Fibroblast of lung (primary cell): ENCODE data around the gene PPP1R10. TPM values are rescaled to one million over a fixed set of nuclear protein-coding genes. Genes with fewer than 3 reads are reported as not detected.

Source experiments
- DNase-seq, 2 donors: peaks; one replicate each; pipeline versions ENCODE4 v3.0.0 to v3.0.0-alpha.2; 2010; ENCODE audit warnings: low read depth in 2 of 2
- H2AFZ ChIP-seq: 2 replicates; pipeline ENCODE4 v1.5.1; 2012; ENCODE audit warnings: low read length, control low read depth, inconsistent platforms
- H3K27ac ChIP-seq: 2 replicates; pipeline ENCODE4 v1.5.1; 2011; ENCODE audit warnings: low read length, control low read depth; ENCODE audit not compliant: insufficient read depth
- H3K27me3 ChIP-seq: 2 replicates; pipeline ENCODE4 v1.5.1; 2011; ENCODE audit warnings: mild to moderate bottlenecking, low read length; ENCODE audit not compliant: control insufficient read depth, insufficient read depth
- H3K36me3 ChIP-seq: 2 replicates; pipeline ENCODE4 v1.5.1; 2011; ENCODE audit warnings: low read length; ENCODE audit not compliant: control insufficient read depth, insufficient read depth
- H3K4me1 ChIP-seq: 2 replicates; pipeline ENCODE4 v1.5.1; 2011; ENCODE audit warnings: low read length; ENCODE audit not compliant: control insufficient read depth, insufficient read depth; ENCODE audit errors: extremely low read depth
- H3K4me2 ChIP-seq: 2 replicates; pipeline ENCODE4 v1.5.1; 2011; ENCODE audit warnings: low read length, control low read depth; ENCODE audit not compliant: insufficient read depth; ENCODE audit errors: extremely low read depth
- H3K4me3 ChIP-seq, 4 experiments: fragments of 200-600 bp in 1 of 4; sonication (generic) in 1 of 4; replicated peaks in 1 of 4; 2 replicates each; pipeline ENCODE4 v1.5.1; 2011 to 2016; ENCODE audit warnings: low read length in 4 of 4, low read depth in 3 of 4, mild to moderate bottlenecking in 3 of 4, control low read depth in 2 of 4, inconsistent platforms in 1 of 4, mixed read lengths in 1 of 4; ENCODE audit not compliant: insufficient read depth in 1 of 4; ENCODE audit errors: control extremely low read depth in 1 of 4
- H3K79me2 ChIP-seq: 2 replicates; pipeline ENCODE4 v1.5.1; 2012; ENCODE audit warnings: mild to moderate bottlenecking, low read length, inconsistent platforms; ENCODE audit not compliant: control insufficient read depth, insufficient read depth
- H3K9ac ChIP-seq: 2 replicates; pipeline ENCODE4 v1.5.1; 2011; ENCODE audit warnings: mild to moderate bottlenecking, low read length, control low read depth; ENCODE audit not compliant: insufficient read depth
- H3K9me3 ChIP-seq: 2 replicates; pipeline ENCODE4 v1.5.1; 2012; ENCODE audit warnings: low read depth, low read length; ENCODE audit not compliant: control insufficient read depth, insufficient read depth
- H4K20me1 ChIP-seq: 2 replicates; pipeline ENCODE4 v1.5.1; 2011; ENCODE audit warnings: low read length; ENCODE audit not compliant: control insufficient read depth, insufficient read depth; ENCODE audit errors: extremely low read depth
- CTCF ChIP-seq, 2 donors: IDR thresholded peaks in 1 of 2; conservative IDR thresholded peaks in 1 of 2; 1 replicate in 1 of 2; 2 replicates in 1 of 2; pipeline ENCODE4 v1.5.1; 2011 to 2012; ENCODE audit warnings: low read length in 2 of 2, control low read depth in 1 of 2, inconsistent platforms in 1 of 2, low read depth in 1 of 2, mild to moderate bottlenecking in 1 of 2
- EZH2 ChIP-seq: IDR thresholded peaks from 2 replicates; pipeline ENCODE4 v1.5.1; 2012; ENCODE audit warnings: low read length, control low read depth, mild to moderate bottlenecking; ENCODE audit errors: missing control alignments
- polyA plus RNA-seq, 2 donors: library from polyadenylated mRNA; depleted of rRNA in 1 of 2; stranded (reverse) in 1 of 2; unstranded in 1 of 2; fragments of >200 nt; gene quantifications; 2 replicates each; pipeline ENCODE4 v1.2.1, GENCODE V29; 2011 to 2012; ENCODE audit warnings: missing spikeins in 1 of 2
- total RNA-seq: library from RNA; depleted of rRNA; stranded (reverse); fragments of >200 nt; gene quantifications from 2 replicates; pipeline ENCODE4 v1.2.1, GENCODE V29; 2014

The PPP1R10 gene
- total and polyA plus RNA-seq, 2 donors (not counting 1 experiment from before 2014, with no cell fraction given) = 25.2 to 28.2 TPM

GRCh38 chr6:30654798-30655742, 38.0 kb upstream of the PPP1R10 start:
- no peaks in the 10 kb centered on the region for H3K9me3 ChIP-seq
- no peak for TF ChIP-seq CTCF (conservative IDR thresholded peaks at IDR 0.05 in 1 of 2, IDR thresholded peaks at IDR 0.05 in 1 of 2; ENCODE audit: low read depth in 1 of 2, low read length in 2 of 2)
- no peak for TF ChIP-seq EZH2
- H3K79me2 ChIP-seq = no peaks in the 10 kb centered on the region
- no peak overlapping the region for H3K9ac ChIP-seq
- H3K4me3 ChIP-seq = no peak overlapping the region
- H3K36me3 ChIP-seq = peaks cover 13% of the 10 kb centered on the region
- DNase-seq = peak in 1 of 2 donors; percentile 8
- no peak overlapping the region for H3K4me2 ChIP-seq
- no peak overlapping the region for H2AFZ ChIP-seq
- no peaks in the 10 kb centered on the region for H3K4me1 ChIP-seq
- H3K27me3 ChIP-seq = no peaks in the 10 kb centered on the region
- H3K27ac ChIP-seq = no peak overlapping the region
- H4K20me1 ChIP-seq = no peaks in the 10 kb centered on the region

GRCh38 chr6:30651143-30651542, 34.1 kb upstream of the PPP1R10 start:
- peaks cover 11% of the 10 kb centered on the region for H3K79me2 ChIP-seq
- H3K4me2 ChIP-seq = no peak overlapping the region
- no peak for DNase-seq
- H2AFZ ChIP-seq = no peak overlapping the region
- no peak for TF ChIP-seq EZH2
- H3K4me1 ChIP-seq = peaks cover 4% of the 10 kb centered on the region
- H3K36me3 ChIP-seq = peaks cover 3% of the 10 kb centered on the region
- no peaks in the 10 kb centered on the region for H4K20me1 ChIP-seq
- H3K4me3 ChIP-seq = no peak overlapping the region
- no peak overlapping the region for H3K27ac ChIP-seq
- H3K27me3 ChIP-seq = no peaks in the 10 kb centered on the region
- no peaks in the 10 kb centered on the region for H3K9me3 ChIP-seq
- no peak overlapping the region for H3K9ac ChIP-seq

- H3K4me3 ChIP-seq = peak overlapping the region; percentile 82 to 97 (median 96)
- DNase-seq = peak; percentile 34 to 37
- H3K9me3 ChIP-seq = no peaks in the 10 kb centered on the region
- H3K36me3 ChIP-seq = peaks cover 2% of the 10 kb centered on the region
- H3K4me1 ChIP-seq = peaks cover 4% of the 10 kb centered on the region
- no peaks in the 10 kb centered on the region for H4K20me1 ChIP-seq
- no peak for TF ChIP-seq EZH2
- H3K4me2 ChIP-seq = peak overlapping the region; percentile 83
- no peaks in the 10 kb centered on the region for H3K27me3 ChIP-seq
- H3K79me2 ChIP-seq = peaks cover 11% of the 10 kb centered on the region
- H2AFZ ChIP-seq = peak overlapping the region; percentile 85
- H3K9ac ChIP-seq = peak overlapping the region; percentile 80
- peak overlapping the region; percentile 72 for H3K27ac ChIP-seq
Observed at GRCh38 chr6:30647242-30648116, 30.4 kb upstream of the PPP1R10 start.
